H9 (cell line): ENCODE data around the gene MCCC1. TPM values are rescaled to one million over a fixed set of nuclear protein-coding genes. Genes with fewer than 3 reads are reported as not detected.

Experiments
- DNase-seq: peaks from one replicate; pipeline ENCODE4 v3.0.0-alpha.2; 2017
- H2AFZ ChIP-seq: one replicate; pipeline ENCODE4 v1.6.1; 2013; ENCODE audit warnings: mild to moderate bottlenecking, low read length, control low read depth, moderate library complexity
- H2AK5ac ChIP-seq: 2 replicates; pipeline ENCODE4 v1.6.1; 2013; ENCODE audit warnings: low read length, control low read depth, mixed read lengths; ENCODE audit not compliant: insufficient read length
- H2BK120ac ChIP-seq: one replicate; pipeline ENCODE4 v1.6.1; 2013; ENCODE audit warnings: low read depth, mild to moderate bottlenecking, low read length, control low read depth, inconsistent platforms; ENCODE audit not compliant: poor library complexity, severe bottlenecking
- H2BK12ac ChIP-seq: 2 replicates; pipeline ENCODE4 v1.6.1; 2013; ENCODE audit warnings: low read length, control low read depth, mixed read lengths, low read depth; ENCODE audit not compliant: insufficient read length
- H2BK15ac ChIP-seq: 2 replicates; pipeline ENCODE4 v1.6.1; 2013; ENCODE audit warnings: low read depth, low read length, control low read depth
- H2BK20ac ChIP-seq: one replicate; pipeline ENCODE4 v1.6.1; 2013; ENCODE audit warnings: low read depth, mild to moderate bottlenecking, low read length, control low read depth, inconsistent platforms; ENCODE audit not compliant: poor library complexity, severe bottlenecking
- H2BK5ac ChIP-seq: 2 replicates; pipeline ENCODE4 v1.6.1; 2013; ENCODE audit warnings: low read length, control low read depth, mixed read lengths; ENCODE audit not compliant: insufficient read length
- H3K14ac ChIP-seq: 2 replicates; pipeline ENCODE4 v1.6.1; 2013; ENCODE audit warnings: low read length, control low read depth; ENCODE audit not compliant: insufficient read depth
- H3K18ac ChIP-seq: 2 replicates; pipeline ENCODE4 v1.6.1; 2013; ENCODE audit warnings: low read depth, mild to moderate bottlenecking, mixed read lengths, low read length, control low read depth; ENCODE audit not compliant: insufficient read length
- H3K23ac ChIP-seq: 2 replicates; pipeline ENCODE4 v1.6.1; 2013; ENCODE audit warnings: low read length, control low read depth, mixed read lengths, low read depth; ENCODE audit not compliant: insufficient read length
- H3K23me2 ChIP-seq: 2 replicates; pipeline ENCODE4 v1.6.1; 2013; ENCODE audit warnings: low read depth, mild to moderate bottlenecking, mixed read lengths, low read length, control low read depth; ENCODE audit not compliant: insufficient read length, poor library complexity, severe bottlenecking
- H3K27ac ChIP-seq: 2 replicates; pipeline ENCODE4 v1.5.1; 2013; ENCODE audit warnings: low read length, control low read depth, mixed read lengths, low read depth; ENCODE audit not compliant: insufficient read length
- H3K27me3 ChIP-seq: 2 replicates; pipeline ENCODE4 v1.6.1; 2013; ENCODE audit warnings: low read length, control low read depth, inconsistent platforms; ENCODE audit not compliant: insufficient read depth
- H3K4ac ChIP-seq: 2 replicates; pipeline ENCODE4 v1.6.1; 2013; ENCODE audit warnings: low read depth, mild to moderate bottlenecking, control low read depth, inconsistent platforms, low read length, moderate library complexity
- H3K4me1 ChIP-seq: 2 replicates; pipeline ENCODE4 v1.6.1; 2013; ENCODE audit warnings: low read length, control low read depth, inconsistent platforms; ENCODE audit not compliant: insufficient read depth
- H3K4me2 ChIP-seq: 2 replicates; pipeline ENCODE4 v1.6.1; 2013; ENCODE audit warnings: low read length, control low read depth, mixed read lengths; ENCODE audit not compliant: insufficient read length, insufficient read depth
- H3K56ac ChIP-seq: 2 replicates; pipeline ENCODE4 v1.6.1; 2013; ENCODE audit warnings: low read depth, mild to moderate bottlenecking, mixed read lengths, low read length, control low read depth; ENCODE audit not compliant: insufficient read length
- H3K79me1 ChIP-seq: 2 replicates; pipeline ENCODE4 v1.6.1; 2013; ENCODE audit warnings: low read depth, mild to moderate bottlenecking, moderate library complexity, low read length, control low read depth, inconsistent platforms; ENCODE audit not compliant: insufficient read depth, poor library complexity, severe bottlenecking
- H3K79me2 ChIP-seq: 2 replicates; pipeline ENCODE4 v1.6.1; 2013; ENCODE audit warnings: low read length, control low read depth, inconsistent platforms; ENCODE audit not compliant: insufficient read depth
- H3K9ac ChIP-seq: 2 replicates; pipeline ENCODE4 v1.6.1; 2013; ENCODE audit warnings: low read length, control low read depth, mixed read lengths; ENCODE audit not compliant: insufficient read length; ENCODE audit errors: extremely low read depth
- H3K9me3 ChIP-seq: one replicate; pipeline ENCODE4 v1.6.1; 2013; ENCODE audit warnings: low read depth, low read length, inconsistent platforms; ENCODE audit not compliant: control insufficient read depth
- H3T11ph ChIP-seq: one replicate; pipeline ENCODE4 v1.6.1; 2013; ENCODE audit warnings: mild to moderate bottlenecking, low read length, control low read depth, inconsistent platforms
- H4K20me1 ChIP-seq: one replicate; pipeline ENCODE4 v1.6.1; 2013; ENCODE audit not compliant: control insufficient read depth, insufficient read length, insufficient read depth
- H4K5ac ChIP-seq: 2 replicates; pipeline ENCODE4 v1.6.1; 2013; ENCODE audit warnings: low read depth, mild to moderate bottlenecking, mixed read lengths, low read length, control low read depth; ENCODE audit not compliant: insufficient read length
- H4K8ac ChIP-seq: replicated peaks from 2 replicates; pipeline ENCODE4 v1.6.1; 2013; ENCODE audit warnings: low read length, control low read depth, mixed read lengths, low read depth; ENCODE audit not compliant: insufficient read length
- H4K91ac ChIP-seq: 2 replicates; pipeline ENCODE4 v1.6.1; 2013; ENCODE audit warnings: low read depth, mild to moderate bottlenecking, moderate library complexity, mixed read lengths, low read length, control low read depth; ENCODE audit not compliant: insufficient read length
- H3K27ac Mint-ChIP-seq, 3 experiments: 2 replicates in 2 of 3; 3 replicates in 1 of 3; pipeline ENCODE4 v1.8.0; 2020 to 2021; ENCODE audit warnings: mixed read lengths in 3 of 3, mild to moderate bottlenecking in 1 of 3, moderate library complexity in 1 of 3
- H3K27me3 Mint-ChIP-seq: 2 replicates; pipeline ENCODE4 v1.8.0; 2021; ENCODE audit warnings: low read depth, mild to moderate bottlenecking, moderate library complexity, mixed read lengths
- H3K36me3 Mint-ChIP-seq, 3 experiments: 2 replicates in 2 of 3; 3 replicates in 1 of 3; pipeline ENCODE4 v1.8.0; 2020 to 2021; ENCODE audit warnings: low read depth in 3 of 3, mixed read lengths in 3 of 3; ENCODE audit not compliant: insufficient read depth in 1 of 3
- H3K4me1 Mint-ChIP-seq, 2 experiments: 2 replicates each; pipeline ENCODE4 v1.8.0; 2020; ENCODE audit warnings: mixed read lengths in 2 of 2
- H3K4me3 Mint-ChIP-seq, 2 experiments: 2 replicates in 1 of 2; 3 replicates in 1 of 2; pipeline ENCODE4 v1.8.0; 2020 to 2021; ENCODE audit warnings: mild to moderate bottlenecking in 2 of 2, mixed read lengths in 2 of 2, moderate library complexity in 1 of 2
- H3K9me3 Mint-ChIP-seq, 2 experiments: 2 replicates in 1 of 2; 3 replicates in 1 of 2; pipeline ENCODE4 v1.8.0; 2020; ENCODE audit warnings: mild to moderate bottlenecking in 2 of 2, mixed read lengths in 2 of 2, moderate library complexity in 1 of 2
- CTCF ChIP-seq: fragments of 200-600 bp; sonication (generic); conservative IDR thresholded peaks from 3 replicates; pipeline ENCODE4 v1.8.0; 2021; ENCODE audit warnings: antibody characterized with exemption, mild to moderate bottlenecking
- WGBS: extraction: QIAGEN DNeasy Blood & Tissue Kit; methylation state at CpG from one replicate; pipeline ENCODE4 v1.1.7; 2013; ENCODE audit warnings: missing lambda C conversion rate, low lambda C conversion rate, mixed read lengths; ENCODE audit not compliant: insufficient read length; ENCODE audit errors: extremely low coverage; 5-methylcytosine and 5-hydroxymethylcytosine counted together
- total RNA-seq: library from RNA; stranded (reverse); gene quantifications from 2 replicates; pipeline ENCODE4 v1.2.1, GENCODE V29; 2021

The MCCC1 gene
- total RNA-seq, 1 experiment from 2014 or later, result 18.3 TPM

- no peak for TF ChIP-seq CTCF
- no peaks in the 10 kb centered on the region for H3K9me3 ChIP-seq
- H3K4me1 ChIP-seq, result peaks cover 3% of the 10 kb centered on the region; the same call in 1 of the 2 replicates
- no peak overlapping the region for H2BK15ac ChIP-seq
- H3K4ac ChIP-seq, result no peak overlapping the region
- no peak overlapping the region for H3K14ac ChIP-seq
- DNase-seq, result no peak
- H2BK20ac ChIP-seq, result no peak overlapping the region
- no peaks in the 10 kb centered on the region for H3K79me2 ChIP-seq
- H4K20me1 ChIP-seq, result no peaks in the 10 kb centered on the region
- H3K79me1 ChIP-seq, result peaks cover 3% of the 10 kb centered on the region
- peak overlapping the region in 1 of 2 experiments; percentile 4; a peak in 1 of 5 replicates for H3K4me3 Mint-ChIP-seq
- no peak overlapping the region for H2BK5ac ChIP-seq
- no peak overlapping the region for H3K27ac ChIP-seq
- H2BK12ac ChIP-seq, result no peak overlapping the region
- no peak overlapping the region for H2BK120ac ChIP-seq
- H3K36me3 Mint-ChIP-seq, result peaks cover 3 to 9% (median 4%) of the 10 kb centered on the region in 3 experiments; a peak in 1 of 7 replicates
- H3K27me3 Mint-ChIP-seq, result no peaks in the 10 kb centered on the region
- peaks cover 0 to 5% of the 10 kb centered on the region in 2 experiments; a peak in 4 of 5 replicates for H3K9me3 Mint-ChIP-seq
- H3K23ac ChIP-seq, result no peak overlapping the region
- no peak overlapping the region for H4K91ac ChIP-seq
- no peak overlapping the region for H3K56ac ChIP-seq
- no peak overlapping the region for H2AFZ ChIP-seq
- H3K23me2 ChIP-seq, result peaks cover 3% of the 10 kb centered on the region
- no peaks in the 10 kb centered on the region for H3K27me3 ChIP-seq
- H4K8ac ChIP-seq, result no peak overlapping the region
- H3K9ac ChIP-seq, result no peak overlapping the region
- no CpG with 5 or more reads among the region's 6 CpGs for WGBS
- no peak overlapping the region for H3K18ac ChIP-seq
- peaks cover 20 to 22% of the 10 kb centered on the region in 2 experiments for H3K4me1 Mint-ChIP-seq
- peak overlapping the region in 1 of 3 experiments; percentile 98; a peak in 2 of 7 replicates for H3K27ac Mint-ChIP-seq
- H3T11ph ChIP-seq, result no peak overlapping the region
- no peak overlapping the region for H2AK5ac ChIP-seq
- no peak overlapping the region for H4K5ac ChIP-seq
- no peak overlapping the region for H3K4me2 ChIP-seq
These were observed 1.1 kb upstream of the MCCC1 start for GRCh38 chr3:183100376-183100775.
